Esophagus muscularis mucosa (tissue), 4 donors: Measurements from ENCODE around the gene PAX4. TPM values are rescaled to one million over a fixed set of nuclear protein-coding genes. Genes with fewer than 3 reads are reported as not detected.

Source experiments
- DNase-seq: peaks from one replicate; pipeline ENCODE4 v3.0.0-alpha.2; 2017; ENCODE audit errors: extremely low spot score
- H3K27ac ChIP-seq, 4 donors: fragments of 200-600 bp; sonication (generic); replicated peaks in 1 of 4; 1 replicate in 3 of 4; 2 replicates in 1 of 4; pipeline ENCODE4 v1.5.1; 2016 to 2019; ENCODE audit warnings: mild to moderate bottlenecking in 1 of 4
- H3K27me3 ChIP-seq, 4 donors: fragments of 200-600 bp; sonication (generic); one replicate each; pipeline versions ENCODE4 v1.5.1 to v1.6.0; 2016 to 2019
- H3K36me3 ChIP-seq, 4 donors: fragments of 200-600 bp; sonication (generic); one replicate each; pipeline ENCODE4 v1.5.1; 2016 to 2019
- H3K4me1 ChIP-seq, 4 donors: fragments of 200-600 bp; sonication (generic); one replicate each; pipeline ENCODE4 v1.5.1; 2016 to 2019
- H3K4me3 ChIP-seq, 4 donors: fragments of 200-600 bp; sonication (generic); 1 replicate in 2 of 4; 2 replicates in 2 of 4; pipeline ENCODE4 v1.5.1; 2016 to 2019; ENCODE audit warnings: mild to moderate bottlenecking in 4 of 4, moderate library complexity in 1 of 4
- H3K9me3 ChIP-seq, 4 donors: fragments of 200-600 bp; sonication (generic); 1 replicate in 3 of 4; 2 replicates in 1 of 4; pipeline ENCODE4 v1.5.1; 2016 to 2019
- CTCF ChIP-seq, 3 experiments: fragments of 200-600 bp in 2 of 3; fragments of 450-650 bp in 1 of 3; sonication (generic) in 2 of 3; IDR thresholded peaks; one replicate each; pipeline ENCODE4 v1.5.1; 2017 to 2019; ENCODE audit warnings: antibody characterized with exemption in 3 of 3, mild to moderate bottlenecking in 2 of 3, moderate library complexity in 1 of 3
- EP300 ChIP-seq: sonication (generic); formaldehyde crosslinking; IDR thresholded peaks from one replicate; pipeline ENCODE4 v1.6.1; 2017; ENCODE audit warnings: antibody characterized with exemption
- POLR2A ChIP-seq: fragments of 450-650 bp; IDR thresholded peaks from one replicate; pipeline ENCODE4 v1.6.1; 2017; ENCODE audit warnings: antibody characterized with exemption, moderate library complexity, mild to moderate bottlenecking, low read depth
- POLR2AphosphoS5 ChIP-seq, 2 donors: sonication (generic); formaldehyde crosslinking; IDR thresholded peaks; one replicate each; pipeline ENCODE4 v1.6.1; 2017; ENCODE audit warnings: antibody characterized with exemption in 2 of 2
- WGBS: methylation state at CpG from one replicate; pipeline ENCODE4 v1.1.5; 2018; 5-methylcytosine and 5-hydroxymethylcytosine counted together
- intact Hi-C: fragments of 100-400 bp; cut with DNase I; formaldehyde crosslinking; loops from one replicate; pipeline ENCODE4 v1.15.1; 2023
- total RNA-seq, 4 donors: library from RNA; depleted of rRNA; stranded (reverse); fragments of >200 nt; gene quantifications; one replicate each; pipeline versions ENCODE4 v1.1.0 to v1.2.1, GENCODE V29; 2016

Gene PAX4
- total RNA-seq, 4 donors from 2014 or later: not detected

- peaks cover 0 to 12% (median 0%) of the 10 kb centered on the region in 4 donors for H3K36me3 ChIP-seq
- WGBS: 93% methylated on average over 3 of the region's 3 CpGs
- no peak for TF ChIP-seq POLR2AphosphoS5 (IDR thresholded peaks at IDR 0.05)
- H3K27ac ChIP-seq: no peak overlapping the region
- peaks cover 24 to 42% (median 28%) of the 10 kb centered on the region in 4 donors for H3K4me1 ChIP-seq
- no peak overlapping the region for H3K4me3 ChIP-seq
- no peak for DNase-seq
- intact Hi-C loops: no loop called here
- no peaks in the 10 kb centered on the region for H3K27me3 ChIP-seq
- no peaks in the 10 kb centered on the region for H3K9me3 ChIP-seq
These were observed 39.6 kb upstream of the PAX4 start for GRCh38 chr7:127657500-127657899.

- 80% methylated on average over 2 of the region's 2 CpGs for WGBS
- no peak for DNase-seq
These were observed 37.8 kb upstream of the PAX4 start for GRCh38 chr7:127655720-127656119.

GRCh38 chr7:127654404-127655394 lies 36.8 kb upstream of the PAX4 start:
- H3K36me3 ChIP-seq: no peaks in the 10 kb centered on the region
- H3K27ac ChIP-seq: no peak overlapping the region
- H3K9me3 ChIP-seq: no peaks in the 10 kb centered on the region
- intact Hi-C loops: no loop called here
- 73% methylated on average over 5 of the region's 5 CpGs for WGBS
- H3K4me1 ChIP-seq: peaks cover 24 to 51% (median 37%) of the 10 kb centered on the region in 4 donors
- TF ChIP-seq EP300 (no peak), POLR2A (no peak), POLR2AphosphoS5 (IDR thresholded peaks at IDR 0.05) (no peak), CTCF (IDR thresholded peaks at IDR 0.05) (no peak)
- no peaks in the 10 kb centered on the region for H3K27me3 ChIP-seq
- no peak overlapping the region for H3K4me3 ChIP-seq
- no peak for DNase-seq

More at GRCh38 chr7:127655720-127656119, 37.8 kb upstream of the PAX4 start:
- intact Hi-C loops: no loop called here
- H3K36me3 ChIP-seq: peaks cover 0 to 8% (median 0%) of the 10 kb centered on the region in 4 donors
- no peaks in the 10 kb centered on the region for H3K27me3 ChIP-seq
- no peak overlapping the region for H3K4me3 ChIP-seq
- TF ChIP-seq POLR2AphosphoS5 (IDR thresholded peaks at IDR 0.05): no peak
- no peak for TF ChIP-seq EP300
- TF ChIP-seq CTCF (IDR thresholded peaks at IDR 0.05): no peak
- no peak for TF ChIP-seq POLR2A
- H3K4me1 ChIP-seq: peaks cover 24 to 50% (median 36%) of the 10 kb centered on the region in 4 donors
- H3K27ac ChIP-seq: no peak overlapping the region
- H3K9me3 ChIP-seq: no peaks in the 10 kb centered on the region

- no peak overlapping the region for H3K27ac ChIP-seq
- intact Hi-C loops: loop anchor here (2.0 kb wide), 1 partner anchor 69 kb away; the partner anchor contains the start of gene GCC1
- H3K4me1 ChIP-seq: peaks cover 24 to 45% (median 37%) of the 10 kb centered on the region in 4 donors
- no peaks in the 10 kb centered on the region for H3K27me3 ChIP-seq
- H3K4me3 ChIP-seq: peak overlapping the region in 2 of 4 donors; percentile 92 to 97
- no peak for TF ChIP-seq POLR2AphosphoS5 (IDR thresholded peaks at IDR 0.05)
- no peak for TF ChIP-seq EP300
- no peak for TF ChIP-seq POLR2A
- TF ChIP-seq CTCF (IDR thresholded peaks at IDR 0.05): no peak
- DNase-seq: no peak
- H3K9me3 ChIP-seq: no peaks in the 10 kb centered on the region
- WGBS: 96% methylated on average over 4 of the region's 4 CpGs
- no peaks in the 10 kb centered on the region for H3K36me3 ChIP-seq
These were observed 35.5 kb upstream of the PAX4 start for GRCh38 chr7:127653396-127653795.
